K562 (cell line): ENCODE results near the gene APBB2.

ENCODE experiments used
- BRD9 ChIP-seq: fragments of 450-650 bp; IDR thresholded peaks from 2 replicates; pipeline ENCODE4 v1.6.1; 2018; ENCODE audit warnings: low read depth; ENCODE audit not compliant: partially characterized antibody
- CHD1 ChIP-seq: fragments of 200-600 bp; sonication (generic); IDR thresholded peaks from one replicate; pipeline ENCODE4 v1.6.1; 2012; ENCODE audit warnings: mild to moderate bottlenecking, moderate library complexity, low read length, inconsistent platforms
- CREB5 ChIP-seq: fragments of 250-450 bp; sonication (Bioruptor Pico); IDR thresholded peaks from 2 replicates; pipeline ENCODE4 v1.5.0; 2020; ENCODE audit warnings: mild to moderate bottlenecking
- JUNB ChIP-seq: fragments of 450-650 bp; formaldehyde crosslinking; conservative IDR thresholded peaks from 2 replicates; pipeline ENCODE4 v1.4.0; 2020; ENCODE audit warnings: mild to moderate bottlenecking
- MAFG ChIP-seq: fragments of 450-650 bp; conservative IDR thresholded peaks from 2 replicates; pipeline ENCODE4 v1.6.1; 2016; ENCODE audit warnings: missing genetic modification characterization, missing compliant biosample characterization
- PATZ1 ChIP-seq: fragments of 250-450 bp; sonication (Bioruptor Pico); IDR thresholded peaks from 2 replicates; pipeline ENCODE4 v1.5.0; 2020; ENCODE audit warnings: mild to moderate bottlenecking, borderline replicate concordance
- POLR2AphosphoS5 ChIP-seq: IDR thresholded peaks from 2 replicates; pipeline ENCODE4 v1.6.1; 2011; ENCODE audit warnings: mild to moderate bottlenecking, low read depth, low read length, moderate library complexity; ENCODE audit not compliant: control insufficient read depth, insufficient read depth
- SMAD4 ChIP-seq: fragments of 250-450 bp; sonication (Bioruptor Pico); conservative IDR thresholded peaks from 2 replicates; pipeline ENCODE4 v1.8.0; 2021; ENCODE audit warnings: inconsistent platforms, mild to moderate bottlenecking, moderate library complexity
- ZBTB40 ChIP-seq, 2 experiments: fragments of 450-650 bp in 1 of 2; sonication (generic) in 1 of 2; formaldehyde crosslinking in 1 of 2; IDR thresholded peaks; 2 replicates each; pipeline versions ENCODE4 v1.7.1 to v1.9.0; 2016 to 2022; ENCODE audit warnings: inconsistent platforms in 1 of 2, mild to moderate bottlenecking in 1 of 2, missing genetic modification reagents in 1 of 2

- TF ChIP-seq POLR2AphosphoS5 (no peak), JUNB (CRISPR knock-in tag) (no peak), PATZ1 (CRISPR knock-in tag) (no peak), SMAD4 (no peak), CREB5 (CRISPR knock-in tag) (no peak), ZBTB40 (IDR thresholded peaks at IDR 0.05) (no peak), ZBTB40 (CRISPR knock-in tag; IDR thresholded peaks at IDR 0.05) (no peak), BRD9 (no peak), MAFG (tag) (no peak), CHD1 (no peak)
These were observed 192.2 kb downstream of the APBB2 start for GRCh38 chr4:41022116-41022515.
